HG03457 (cell line): ENCODE data around the gene PDGFRB.

Experiments
- ATAC-seq: cut with Tn5 transposase; IDR thresholded peaks from one replicate; pipeline ENCODE4 v1.9.1; 2021; ENCODE audit warnings: moderate number of reproducible peaks; ENCODE audit not compliant: unreplicated experiment

Gene PDGFRB

GRCh38 chr5:150164211-150164980 lies 8.8 kb upstream of the PDGFRB start:
- no peak for ATAC-seq

GRCh38 chr5:150163547-150164059 lies 8.0 kb upstream of the PDGFRB start:
- ATAC-seq, result no peak

- ATAC-seq, result no peak
Observed at GRCh38 chr5:150163035-150163434, 7.4 kb upstream of the PDGFRB start.

DNA sequence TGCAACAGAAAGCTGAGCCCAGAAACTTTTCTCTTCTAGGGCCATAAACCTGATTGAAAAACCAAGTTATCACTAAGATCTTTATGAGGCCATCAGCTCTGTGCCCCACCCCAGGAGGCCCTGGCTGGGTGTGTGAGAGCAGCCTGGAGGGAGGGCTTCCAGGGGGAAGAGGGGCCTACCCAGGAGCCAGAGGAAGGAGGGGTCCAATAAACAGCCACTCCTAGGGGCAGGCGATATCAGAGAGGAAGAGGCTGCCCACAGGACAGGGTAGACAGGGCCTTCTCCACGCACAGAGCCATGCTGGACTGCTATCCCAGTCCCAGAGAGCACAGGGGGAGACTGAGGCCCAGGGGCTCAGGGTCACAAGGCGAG lies 6.5 kb upstream of the PDGFRB start:
- ATAC-seq, result no peak

DNA sequence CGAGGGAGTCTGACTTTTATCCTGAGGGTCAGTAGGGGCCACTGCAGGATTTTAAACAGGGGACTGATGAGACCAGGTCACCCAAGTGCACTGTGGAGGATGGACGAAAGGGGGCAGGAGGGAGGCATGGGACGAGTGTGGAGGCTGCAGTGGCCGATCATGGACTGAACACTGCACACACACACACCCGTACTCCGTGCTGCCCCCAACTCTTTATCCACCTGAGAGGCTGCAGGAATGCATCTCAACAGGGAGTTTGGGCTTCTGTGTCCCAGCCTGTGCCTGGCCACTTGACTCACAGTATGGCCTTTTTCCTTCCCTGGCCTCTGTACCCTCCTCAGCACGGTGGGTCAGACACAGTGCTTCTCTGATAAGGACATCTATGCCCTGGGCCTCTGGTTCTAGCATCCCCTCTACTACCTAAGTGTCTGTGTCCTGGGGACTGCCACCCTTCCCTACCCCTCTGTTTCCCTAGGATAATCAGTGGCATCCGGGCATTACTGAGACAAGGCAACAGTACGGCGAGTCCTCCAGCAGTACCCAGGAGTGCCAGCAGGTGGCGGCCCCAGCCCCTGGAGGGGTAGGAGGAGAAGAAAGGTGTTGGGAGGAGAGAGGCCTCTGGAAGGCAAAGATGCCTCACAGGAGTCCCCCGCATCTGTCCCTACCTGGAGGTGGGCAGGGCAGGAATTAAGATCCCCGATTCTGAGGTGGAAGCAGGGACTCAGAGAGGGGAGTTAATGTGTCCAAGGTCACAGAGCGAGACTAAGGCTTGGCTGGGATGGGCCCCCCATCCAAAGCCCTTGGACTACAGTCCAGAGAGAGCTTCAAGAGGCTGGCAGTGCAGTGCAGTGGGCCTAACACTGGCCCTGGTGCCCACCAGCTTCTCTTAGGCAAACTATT lies 5.8 kb upstream of the PDGFRB start:
- ATAC-seq, result no peak

GRCh38 chr5:150160448-150161081 lies 4.9 kb upstream of the PDGFRB start:
- ATAC-seq, result no peak

- no peak for ATAC-seq
Observed at GRCh38 chr5:150159741-150160179, 4.1 kb upstream of the PDGFRB start.

GRCh38 chr5:150159031-150159430 lies 3.4 kb upstream of the PDGFRB start:
- ATAC-seq, result no peak

DNA sequence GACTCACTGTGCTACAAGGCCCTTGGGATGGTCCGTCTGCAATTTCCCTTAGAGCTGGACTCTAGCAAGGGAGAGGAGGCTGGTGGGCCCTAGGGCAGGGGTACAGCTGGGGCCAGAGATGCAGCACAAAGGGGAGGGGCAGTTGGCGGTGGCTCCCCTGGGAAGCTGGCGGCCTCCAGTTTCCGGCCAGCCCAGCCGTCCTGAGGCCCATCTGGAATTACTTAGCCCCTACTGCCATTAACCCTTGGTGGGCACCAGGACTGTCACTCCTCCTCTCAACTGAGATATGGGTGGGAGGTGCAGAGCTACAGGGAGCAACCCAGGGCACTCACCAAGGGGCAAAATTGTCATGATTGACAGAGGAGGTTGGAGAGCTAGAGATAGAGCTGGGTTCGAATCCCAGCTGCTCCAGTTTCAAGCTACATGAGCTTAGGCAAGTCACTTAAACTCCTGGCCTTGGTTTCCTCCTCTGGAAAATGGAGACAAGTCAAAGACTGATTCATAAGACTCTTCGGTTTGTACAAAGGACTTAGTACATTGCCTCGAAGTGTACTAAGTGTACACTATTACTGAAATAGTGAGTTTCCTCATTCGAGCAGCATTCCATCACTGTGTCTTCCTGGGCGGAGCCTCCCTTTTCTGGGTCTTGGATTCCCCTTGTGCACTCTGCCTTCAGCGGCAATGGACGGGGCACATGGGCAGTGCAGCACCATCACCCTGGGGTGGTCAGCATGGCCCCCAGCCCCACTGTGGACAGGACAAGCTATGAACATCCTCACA lies 2.7 kb upstream of the PDGFRB start:
- ATAC-seq, result no peak

DNA sequence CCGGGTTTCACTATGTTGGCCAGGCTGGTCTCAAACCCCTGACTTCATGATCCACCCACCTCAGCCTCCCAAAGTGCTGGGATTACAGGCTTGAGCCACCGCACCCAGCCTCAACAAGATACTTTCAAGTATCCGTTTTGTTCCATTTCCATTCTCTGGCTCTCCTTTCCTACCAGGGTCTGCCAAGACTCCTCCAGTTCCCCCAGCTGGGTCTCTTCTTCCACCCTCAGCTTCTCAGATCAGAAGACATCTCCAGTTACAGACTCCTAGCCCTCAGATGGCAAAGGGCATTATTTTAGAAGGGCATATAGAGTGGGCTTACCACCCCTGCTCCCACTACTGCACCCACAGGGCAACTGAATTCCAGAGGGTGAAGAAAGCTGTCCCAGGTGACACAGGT lies 1.5 kb upstream of the PDGFRB start:
- ATAC-seq, result no peak

- no peak for ATAC-seq
Observed at GRCh38 chr5:150156540-150156939, 895 bp upstream of the PDGFRB start.

- ATAC-seq, result no peak
Observed at GRCh38 chr5:150156027-150156368, 353 bp upstream of the PDGFRB start.

DNA sequence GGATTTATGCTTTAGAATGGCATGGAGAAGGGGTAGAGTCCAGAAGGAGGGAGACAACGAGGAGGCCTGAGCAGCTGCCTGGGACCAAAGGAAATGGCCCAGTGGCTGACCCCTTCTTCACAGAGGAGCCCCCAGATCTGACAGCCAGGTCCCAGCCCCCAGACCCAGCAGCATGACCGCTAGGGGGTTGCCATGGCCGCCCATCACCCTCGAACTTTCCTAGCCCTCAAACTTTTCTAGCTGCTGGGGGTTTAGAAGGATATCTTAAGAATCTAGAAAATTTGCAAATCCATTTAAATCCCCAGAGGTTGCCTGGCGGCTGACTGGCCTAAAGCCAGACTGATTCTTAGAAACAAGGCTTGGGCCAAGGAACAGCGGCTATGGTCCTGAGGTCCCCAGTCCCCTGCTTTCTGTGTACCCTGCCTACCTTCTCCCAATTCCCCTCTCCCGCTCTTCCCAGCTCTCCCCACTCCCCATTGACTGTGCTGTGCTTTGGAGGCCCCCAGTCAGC lies 972 bp downstream of the PDGFRB start:
- no peak for ATAC-seq

DNA sequence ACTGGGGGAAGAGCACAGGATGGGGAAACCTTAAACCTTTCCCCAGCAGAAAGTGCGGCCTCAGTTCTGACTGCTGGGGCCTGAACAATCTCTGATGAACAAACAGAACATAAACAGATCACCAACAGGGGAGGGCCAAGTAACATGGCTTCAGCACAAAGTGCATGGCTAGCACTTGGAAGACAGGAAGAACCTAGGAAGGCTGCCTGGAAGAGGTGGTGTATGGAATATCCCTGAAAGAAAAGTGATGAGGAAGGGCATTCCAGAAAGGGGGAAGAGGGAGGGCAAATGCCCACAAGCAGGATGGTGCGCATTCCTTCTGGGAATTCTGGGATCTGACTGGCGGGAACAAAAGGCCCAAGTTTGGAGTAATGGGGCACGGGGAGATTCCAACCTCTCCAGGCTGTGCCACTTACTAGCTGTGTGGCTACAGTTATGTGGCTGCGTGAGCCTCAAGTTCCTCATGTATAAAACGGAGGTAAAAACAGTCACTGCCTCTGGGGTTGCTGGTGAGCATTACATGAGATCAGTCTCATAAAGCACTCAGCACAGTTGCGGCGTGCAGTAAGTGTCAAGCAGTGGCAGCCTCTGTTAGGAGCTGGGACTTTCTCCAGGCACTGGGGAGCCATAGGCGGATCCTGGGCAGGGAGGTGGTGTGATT lies 1.6 kb downstream of the PDGFRB start:
- no peak for ATAC-seq

DNA sequence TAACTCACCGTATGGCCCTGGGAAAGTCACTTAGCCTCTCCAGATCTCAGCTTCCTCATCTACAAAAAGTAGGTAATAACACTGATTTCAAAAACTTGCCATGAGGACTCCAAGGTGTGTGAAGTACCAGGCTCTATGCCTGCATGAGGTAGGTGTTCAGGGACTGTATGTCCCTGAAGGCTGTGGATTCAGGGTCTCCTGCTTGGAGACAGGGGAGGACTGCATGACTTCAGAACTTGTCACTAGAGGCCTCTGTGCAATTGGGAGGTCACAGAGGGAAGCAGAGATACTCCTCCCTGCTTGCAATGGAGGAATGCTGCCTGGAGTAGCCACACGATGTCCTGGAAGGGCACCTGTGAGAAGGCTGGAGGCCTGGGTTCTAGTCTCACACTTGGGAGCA lies 2.2 kb downstream of the PDGFRB start:
- ATAC-seq, result no peak

DNA sequence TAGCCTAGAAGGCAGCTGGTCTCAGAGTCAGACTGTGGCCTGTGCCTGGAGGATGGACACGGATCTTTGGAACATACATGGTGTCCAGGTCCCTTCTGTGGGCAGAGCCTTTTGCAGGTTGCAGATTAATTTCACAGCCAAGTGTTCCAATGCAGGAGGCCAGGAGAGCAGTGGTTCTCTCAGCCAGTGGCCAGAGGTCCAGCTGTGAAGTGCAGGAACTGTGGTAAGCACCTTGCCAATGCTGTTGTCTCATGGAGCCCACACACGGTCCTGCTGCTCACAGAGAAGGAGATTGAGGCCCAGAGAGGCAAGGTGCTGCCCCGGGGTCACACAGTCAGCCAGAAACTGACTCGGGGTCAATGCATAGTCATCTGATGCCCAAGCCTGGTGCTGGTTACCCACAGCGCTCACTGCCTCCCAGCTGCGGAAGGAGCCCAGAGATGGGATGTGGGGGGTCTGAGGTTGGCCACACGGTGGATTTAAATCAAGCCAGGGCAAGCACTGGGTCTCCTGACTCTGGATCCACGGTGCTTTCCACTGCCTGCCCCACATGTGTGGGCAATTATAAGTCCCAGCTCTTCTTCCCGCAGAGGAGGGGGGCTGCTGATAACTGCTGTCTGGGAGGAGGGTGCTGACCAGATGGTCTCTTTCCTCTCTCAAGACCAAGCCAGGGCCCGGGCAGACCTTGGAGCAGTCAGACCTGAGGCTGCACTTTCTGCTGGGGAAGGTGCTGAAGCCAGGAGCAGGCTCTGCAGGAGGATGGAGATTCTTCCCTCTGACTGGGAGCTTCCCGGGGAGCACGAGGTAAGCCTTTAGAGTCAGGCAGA lies 2.8 kb downstream of the PDGFRB start:
- no peak for ATAC-seq

- ATAC-seq, result no peak
Observed at GRCh38 chr5:150149618-150150017, 6.0 kb downstream of the PDGFRB start.

DNA sequence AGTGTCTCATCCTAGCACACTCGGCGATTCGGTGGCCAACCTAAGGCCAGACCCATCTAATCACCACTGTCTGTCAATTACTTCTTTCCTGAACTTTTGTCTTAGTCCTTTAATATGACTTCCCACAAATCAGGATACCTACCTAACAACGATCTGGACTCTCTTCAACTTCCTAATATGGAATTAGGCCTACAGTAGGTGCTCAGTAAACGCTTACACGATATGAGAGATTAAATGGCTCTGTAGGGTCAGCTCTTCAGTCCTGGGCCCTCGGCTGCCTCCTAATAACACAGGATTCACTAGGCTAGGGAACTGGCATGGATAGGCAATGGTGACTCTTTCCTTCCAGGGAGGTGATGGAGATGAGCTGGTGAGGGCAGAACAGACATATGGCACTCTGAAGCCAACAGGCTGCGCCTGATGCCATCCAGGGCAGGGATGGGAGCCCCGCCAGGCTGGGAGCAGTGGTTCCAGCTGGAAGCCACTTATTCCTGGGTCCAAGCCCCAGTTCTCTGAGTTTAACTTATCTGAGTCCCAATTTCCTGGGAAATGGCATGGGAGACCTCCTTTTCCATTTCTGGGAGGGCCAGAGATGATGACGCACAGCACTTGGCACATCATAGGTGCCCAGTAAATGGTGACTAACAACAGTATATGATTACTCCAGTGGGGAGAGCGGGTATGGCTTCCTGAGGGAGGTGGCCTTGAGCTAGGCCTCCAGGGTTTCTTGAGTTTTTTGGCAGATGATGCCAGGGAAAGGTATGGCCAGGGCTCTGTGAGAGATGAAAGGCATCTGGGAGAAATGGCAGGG lies 7.3 kb downstream of the PDGFRB start:
- no peak for ATAC-seq
